HEK293 (cell line): ENCODE measurements around the gene CISH.
A peak's percentile ranks its signal among the peaks of the same experiment; 100 is the strongest.

Source experiments
- CTCF ChIA-PET: fragments of 350-600 bp; formaldehyde crosslinking; extraction: SDS; loops from one replicate; lab custom pipeline; 2021; ENCODE audit warnings: antibody characterized with exemption; lab: Yijun Ruan, JAX
- POLR2A ChIA-PET: fragments of 300-600 bp; formaldehyde crosslinking; extraction: SDS; loops from one replicate; lab custom pipeline; 2020; ENCODE audit warnings: antibody characterized with exemption, inconsistent platforms; lab: Yijun Ruan, JAX
- H3K27ac ChIP-seq: fragments of 200-500 bp; sonication (Bioruptor generic); 2 replicates; pipeline ENCODE4 v1.5.1; 2014; ENCODE audit warnings: low read depth, low read length, control low read depth, inconsistent platforms; ENCODE audit errors: extremely low read depth
- H3K36me3 ChIP-seq, 2 experiments: fragments of 200-500 bp in 1 of 2; sonication (Bioruptor generic) in 1 of 2; 1 replicate in 1 of 2; 2 replicates in 1 of 2; pipeline ENCODE4 v1.5.1; 2014 to 2017; ENCODE audit warnings: inconsistent platforms in 2 of 2, low read length in 2 of 2; ENCODE audit not compliant: control insufficient read depth in 2 of 2, insufficient read depth in 1 of 2
- H3K4me1 ChIP-seq: fragments of 200-500 bp; sonication (Bioruptor generic); 2 replicates; pipeline ENCODE4 v1.5.1; 2014; ENCODE audit warnings: mild to moderate bottlenecking, low read length, inconsistent platforms; ENCODE audit not compliant: control insufficient read depth, insufficient read depth
- H3K4me3 ChIP-seq: 2 replicates; pipeline ENCODE4 v1.5.1; 2011; ENCODE audit warnings: low read depth, mild to moderate bottlenecking, control low read depth, low read length, moderate library complexity
- H3K9me3 ChIP-seq: fragments of 200-500 bp; sonication (Bioruptor generic); 2 replicates; pipeline ENCODE4 v1.5.1; 2014; ENCODE audit warnings: low read depth, low read length, inconsistent platforms; ENCODE audit not compliant: control insufficient read depth, insufficient read depth
- CTCF ChIP-seq: fragments of 450-650 bp; formaldehyde crosslinking; IDR thresholded peaks from 2 replicates; pipeline ENCODE4 v1.5.1; 2016; ENCODE audit warnings: missing biosample characterization, missing genetic modification characterization
- EGR2 ChIP-seq: fragments of 450-650 bp; formaldehyde crosslinking; IDR thresholded peaks from 2 replicates; pipeline ENCODE4 v1.5.1; 2016; ENCODE audit warnings: low read depth, missing biosample characterization, missing genetic modification characterization
- FEZF1 ChIP-seq: fragments of 450-650 bp; formaldehyde crosslinking; IDR thresholded peaks from 2 replicates; pipeline ENCODE4 v1.5.1; 2016; ENCODE audit warnings: missing biosample characterization, missing genetic modification characterization
- GLI4 ChIP-seq: fragments of 450-650 bp; formaldehyde crosslinking; IDR thresholded peaks from 2 replicates; pipeline ENCODE4 v1.5.1; 2016; ENCODE audit warnings: missing biosample characterization, missing genetic modification characterization
- KLF10 ChIP-seq: fragments of 450-650 bp; IDR thresholded peaks from 2 replicates; pipeline ENCODE4 v1.5.1; 2018; ENCODE audit warnings: missing biosample characterization, mild to moderate bottlenecking, missing genetic modification characterization
- ZBTB48 ChIP-seq: fragments of 450-650 bp; formaldehyde crosslinking; IDR thresholded peaks from 2 replicates; pipeline ENCODE4 v1.5.1; 2016; ENCODE audit warnings: missing biosample characterization, missing genetic modification characterization
- ZNF112 ChIP-seq: fragments of 450-650 bp; formaldehyde crosslinking; IDR thresholded peaks from 2 replicates; pipeline ENCODE4 v1.5.0; 2017; ENCODE audit warnings: missing biosample characterization, missing genetic modification characterization
- ZNF157 ChIP-seq: fragments of 450-650 bp; formaldehyde crosslinking; IDR thresholded peaks from 2 replicates; pipeline ENCODE4 v1.5.1; 2016; ENCODE audit warnings: missing biosample characterization, missing genetic modification characterization
- ZNF274 ChIP-seq, 2 experiments: fragments of 200-500 bp in 1 of 2; fragments of 450-650 bp in 1 of 2; sonication (Bioruptor generic) in 1 of 2; formaldehyde crosslinking in 1 of 2; IDR thresholded peaks; 2 replicates each; pipeline versions ENCODE4 v1.5.1 to v1.6.1; 2014 to 2016; ENCODE audit warnings: borderline replicate concordance in 1 of 2, inconsistent platforms in 1 of 2, low read length in 1 of 2, missing biosample characterization in 1 of 2, missing genetic modification characterization in 1 of 2
- ZNF280D ChIP-seq: fragments of 450-650 bp; formaldehyde crosslinking; IDR thresholded peaks from 2 replicates; pipeline ENCODE4 v1.5.1; 2016; ENCODE audit warnings: missing biosample characterization, missing genetic modification characterization
- ZNF292 ChIP-seq: fragments of 450-650 bp; formaldehyde crosslinking; IDR thresholded peaks from 2 replicates; pipeline ENCODE4 v1.5.1; 2016; ENCODE audit warnings: low read depth, missing biosample characterization, missing genetic modification characterization, borderline replicate concordance
- ZNF654 ChIP-seq: fragments of 450-650 bp; formaldehyde crosslinking; IDR thresholded peaks from 2 replicates; pipeline ENCODE4 v1.5.1; 2016; ENCODE audit warnings: low read depth, missing biosample characterization, missing genetic modification characterization
- ZSCAN30 ChIP-seq: fragments of 450-650 bp; IDR thresholded peaks from 2 replicates; pipeline ENCODE4 v1.5.1; 2018; ENCODE audit warnings: missing biosample characterization, mild to moderate bottlenecking, missing genetic modification characterization, moderate library complexity
- TF ChIP-seq, protein P1 (sequence below): fragments of 450-650 bp; formaldehyde crosslinking; optimal IDR thresholded peaks from 2 replicates; pipeline ENCODE3; 2016; ENCODE audit warnings: missing biosample characterization, mild to moderate bottlenecking, missing genetic modification characterization
- TF ChIP-seq, protein P2 (sequence below): fragments of 450-650 bp; formaldehyde crosslinking; IDR thresholded peaks from 2 replicates; pipeline ENCODE4 v1.5.0; 2017; ENCODE audit warnings: missing biosample characterization, missing genetic modification characterization, borderline replicate concordance

CISH gene

DNA sequence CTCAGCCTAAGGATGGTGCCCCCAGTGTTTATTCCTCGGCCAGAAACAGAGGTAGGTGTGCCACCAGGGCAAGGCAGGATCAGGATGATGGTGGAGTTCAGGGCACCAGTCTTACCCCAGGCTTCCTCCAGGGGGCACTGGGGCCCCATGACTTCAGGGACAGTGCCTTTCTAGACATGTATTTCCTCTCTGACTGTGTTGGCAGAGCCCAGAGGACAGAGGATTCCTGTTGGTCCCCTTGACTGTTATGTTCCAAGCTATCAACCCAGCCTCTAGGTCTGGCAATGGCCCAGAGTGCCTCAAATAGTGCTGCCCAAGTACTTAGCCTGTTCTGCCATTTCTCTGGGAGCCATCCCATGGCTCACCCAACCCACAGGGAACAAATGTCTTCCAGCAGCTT lies 39.4 kb downstream of the CISH start:
- Histone ChIP-seq H3K36me3 (peaks cover 0 to 41% of the 10 kb centered on the region in 2 experiments; a peak in 1 of 3 replicates), H3K9me3 (no peaks in the 10 kb centered on the region), H3K4me3 (no peak overlapping the region), H3K27ac (no peak overlapping the region), H3K4me1 (no peaks in the 10 kb centered on the region; the same call in 1 of the 2 replicates)
- CTCF ChIA-PET: interaction anchor here (0.5 to 6.0 kb wide), 17 partner anchors 9 to 1161 kb away, joined by 3 to 139 read pairs (median 3); partner anchors contain the start of genes CISH and MAPKAPK3
- POLR2A ChIA-PET: no interaction called here
- TF ChIP-seq ZNF654 (tag by site-specific recombination) (peak; percentile 32), CTCF (tag by site-specific recombination) (peak; percentile 58)
- TF ChIP-seq, protein P1, sequence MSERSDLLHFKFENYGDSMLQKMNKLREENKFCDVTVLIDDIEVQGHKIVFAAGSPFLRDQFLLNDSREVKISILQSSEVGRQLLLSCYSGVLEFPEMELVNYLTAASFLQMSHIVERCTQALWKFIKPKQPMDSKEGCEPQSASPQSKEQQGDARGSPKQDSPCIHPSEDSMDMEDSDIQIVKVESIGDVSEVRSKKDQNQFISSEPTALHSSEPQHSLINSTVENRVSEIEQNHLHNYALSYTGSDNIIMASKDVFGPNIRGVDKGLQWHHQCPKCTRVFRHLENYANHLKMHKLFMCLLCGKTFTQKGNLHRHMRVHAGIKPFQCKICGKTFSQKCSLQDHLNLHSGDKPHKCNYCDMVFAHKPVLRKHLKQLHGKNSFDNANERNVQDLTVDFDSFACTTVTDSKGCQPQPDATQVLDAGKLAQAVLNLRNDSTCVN (tag by site-specific recombination): no peak

- ChIA-PET POLR2A (no interaction called here), CTCF (interaction anchor here (0.5 to 6.0 kb wide), 4 partner anchors 38 to 365 kb away, joined by 3 to 139 read pairs (median 10); partner anchors contain the start of genes CISH and MAPKAPK3)
- Histone ChIP-seq H3K27ac (no peak overlapping the region), H3K4me3 (no peak overlapping the region), H3K36me3 (peaks cover 0 to 35% of the 10 kb centered on the region in 2 experiments; a peak in 1 of 3 replicates), H3K4me1 (no peaks in the 10 kb centered on the region; the same call in 1 of the 2 replicates), H3K9me3 (no peaks in the 10 kb centered on the region)
- TF ChIP-seq KLF10: no peak
- TF ChIP-seq EGR2 (tag by site-specific recombination): no peak
- TF ChIP-seq, protein P2, sequence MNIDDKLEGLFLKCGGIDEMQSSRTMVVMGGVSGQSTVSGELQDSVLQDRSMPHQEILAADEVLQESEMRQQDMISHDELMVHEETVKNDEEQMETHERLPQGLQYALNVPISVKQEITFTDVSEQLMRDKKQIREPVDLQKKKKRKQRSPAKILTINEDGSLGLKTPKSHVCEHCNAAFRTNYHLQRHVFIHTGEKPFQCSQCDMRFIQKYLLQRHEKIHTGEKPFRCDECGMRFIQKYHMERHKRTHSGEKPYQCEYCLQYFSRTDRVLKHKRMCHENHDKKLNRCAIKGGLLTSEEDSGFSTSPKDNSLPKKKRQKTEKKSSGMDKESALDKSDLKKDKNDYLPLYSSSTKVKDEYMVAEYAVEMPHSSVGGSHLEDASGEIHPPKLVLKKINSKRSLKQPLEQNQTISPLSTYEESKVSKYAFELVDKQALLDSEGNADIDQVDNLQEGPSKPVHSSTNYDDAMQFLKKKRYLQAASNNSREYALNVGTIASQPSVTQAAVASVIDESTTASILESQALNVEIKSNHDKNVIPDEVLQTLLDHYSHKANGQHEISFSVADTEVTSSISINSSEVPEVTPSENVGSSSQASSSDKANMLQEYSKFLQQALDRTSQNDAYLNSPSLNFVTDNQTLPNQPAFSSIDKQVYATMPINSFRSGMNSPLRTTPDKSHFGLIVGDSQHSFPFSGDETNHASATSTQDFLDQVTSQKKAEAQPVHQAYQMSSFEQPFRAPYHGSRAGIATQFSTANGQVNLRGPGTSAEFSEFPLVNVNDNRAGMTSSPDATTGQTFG (tag by site-specific recombination): no peak
- TF ChIP-seq ZSCAN30 (tag by site-specific recombination): no peak
- no peak for TF ChIP-seq ZNF280D (tag by site-specific recombination)
- no peak for TF ChIP-seq ZNF292 (tag by site-specific recombination)
- TF ChIP-seq ZNF274 (IDR thresholded peaks at IDR 0.05; ENCODE audit: low read length): no peak
- TF ChIP-seq ZNF274 (tag by site-specific recombination; IDR thresholded peaks at IDR 0.05; ENCODE audit: borderline replicate concordance): no peak
- no peak for TF ChIP-seq ZNF157 (tag by site-specific recombination)
- TF ChIP-seq GLI4 (tag by site-specific recombination): no peak
- TF ChIP-seq ZBTB48 (tag by site-specific recombination): no peak
- TF ChIP-seq ZNF112: no peak
- TF ChIP-seq FEZF1 (tag by site-specific recombination): no peak
Measured at GRCh38 chr3:50571486-50571885, 40.1 kb downstream of the CISH start.
